Breast epithelium (tissue), 3 donors: ENCODE results near the gene ACTL10. TPM values are rescaled to one million over a fixed set of nuclear protein-coding genes. Genes with fewer than 3 reads are reported as not detected.

ENCODE experiments used
- total RNA-seq, 3 donors: library from RNA; depleted of rRNA; stranded (reverse); fragments of >200 nt; gene quantifications; one replicate each; pipeline ENCODE4 v1.1.0, GENCODE V29; 2016

Gene ACTL10
- total RNA-seq, 3 donors from 2014 or later = 1.4 to 3.4 (median 2.6) TPM

Other genes with a start within 250 kb of the ACTL10 start
- 100 to 1,000 TPM in 1 of 3 donors, 10 to 100 TPM in 2; 19.3 to 121 (median 21.1) TPM for gene SNTA1, start 223.2 kb upstream of the ACTL10 start, total RNA-seq
- gene CBFA2T2, start 176.8 kb upstream of the ACTL10 start, total RNA-seq = 10 to 100 TPM; 10.9 to 20.9 (median 17.0) TPM
- gene C20orf144, start 4.6 kb upstream of the ACTL10 start, total RNA-seq = under 1 TPM; 0.16 to 0.33 (median 0.29) TPM
- 10 to 100 TPM; 23.4 to 37.3 (median 28.5) TPM for gene NECAB3, start 7.5 kb downstream of the ACTL10 start, total RNA-seq
- 1 to 10 TPM in 1 of 3 donors, under 1 TPM in 2; 0.33 to 2.2 (median 0.88) TPM for gene E2F1, start 19.4 kb downstream of the ACTL10 start, total RNA-seq
- gene PXMP4, start 53.4 kb downstream of the ACTL10 start, total RNA-seq = 10 to 100 TPM in 1 of 3 donors, 1 to 10 TPM in 2; 7.9 to 14.3 (median 9.1) TPM
- gene ZNF341, start 65.1 kb downstream of the ACTL10 start, total RNA-seq = 1 to 10 TPM; 1.8 to 3.3 (median 2.5) TPM
- 100 to 1,000 TPM in 1 of 3 donors, 10 to 100 TPM in 2; 76.4 to 106 (median 95.4) TPM for gene CHMP4B, start 144.4 kb downstream of the ACTL10 start, total RNA-seq